ENCODE results near the gene PDE1C.
A peak's percentile ranks its signal among the peaks of the same experiment; 100 is the strongest.

PDE1C gene

GRCh38 chr7:32074787-32075585 is 4.8 kb upstream of the PDE1C start:
- DNase-seq, result no peak

- no peak for DNase-seq
These were observed 3.3 kb upstream of the PDE1C start for GRCh38 chr7:32073533-32073932.

- no peak for DNase-seq
These were observed 2.2 kb upstream of the PDE1C start for GRCh38 chr7:32072397-32072796.

- DNase-seq, result no peak
These were observed 1.4 kb upstream of the PDE1C start for GRCh38 chr7:32071466-32072091.

- no peak for DNase-seq
These were observed 179 bp downstream of the PDE1C start for GRCh38 chr7:32070051-32070405.

GRCh38 chr7:32069116-32069650 is 1.0 kb downstream of the PDE1C start:
- DNase-seq, result peak; percentile 39

- DNase-seq, result no peak
These were observed 1.7 kb downstream of the PDE1C start for GRCh38 chr7:32068411-32069101.

- DNase-seq, result no peak
These were observed 3.8 kb downstream of the PDE1C start for GRCh38 chr7:32066441-32066840.

- no peak for DNase-seq
These were observed 6.6 kb downstream of the PDE1C start for GRCh38 chr7:32063614-32064013.

- peak; percentile 25 for DNase-seq
These were observed 8.1 kb downstream of the PDE1C start for GRCh38 chr7:32062150-32062549.

GRCh38 chr7:32061346-32061745 is 8.9 kb downstream of the PDE1C start:
- no peak for DNase-seq

GRCh38 chr7:32059289-32060011 is 10.8 kb downstream of the PDE1C start:
- DNase-seq, result peak; percentile 28

GRCh38 chr7:32058002-32058401 is 12.2 kb downstream of the PDE1C start:
- DNase-seq, result peak; percentile 43

- no peak for DNase-seq
These were observed 13.4 kb downstream of the PDE1C start for GRCh38 chr7:32056767-32057166.

- no peak for DNase-seq
These were observed 17.0 kb downstream of the PDE1C start for GRCh38 chr7:32053204-32053603.

GRCh38 chr7:32051128-32051527 is 19.1 kb downstream of the PDE1C start:
- DNase-seq, result no peak

GRCh38 chr7:32049599-32049998 is 20.6 kb downstream of the PDE1C start:
- no peak for DNase-seq

- DNase-seq, result peak; percentile 52
These were observed 21.2 kb downstream of the PDE1C start for GRCh38 chr7:32048970-32049491.

- no peak for DNase-seq
These were observed 22.4 kb downstream of the PDE1C start for GRCh38 chr7:32047801-32048200.

GRCh38 chr7:32047075-32047474 is 23.1 kb downstream of the PDE1C start:
- no peak for DNase-seq

GRCh38 chr7:32045228-32045627 is 25.0 kb downstream of the PDE1C start:
- no peak for DNase-seq

- DNase-seq, result no peak
These were observed 25.5 kb downstream of the PDE1C start for GRCh38 chr7:32044739-32045138.

GRCh38 chr7:32043688-32044087 is 26.5 kb downstream of the PDE1C start:
- no peak for DNase-seq
